Amniotic stem cell (primary cell): Measurements from ENCODE around the gene NUDT3.
"Not testable (repeated sequence)": the region's sequence is repeated elsewhere in the genome, so short reads cannot be mapped to it uniquely, and the experiment has no call there.

Experiments used
- DNase-seq: peaks from one replicate; lab custom pipeline; 2025; lab: John Stamatoyannopoulos, UW

Gene NUDT3

DNA sequence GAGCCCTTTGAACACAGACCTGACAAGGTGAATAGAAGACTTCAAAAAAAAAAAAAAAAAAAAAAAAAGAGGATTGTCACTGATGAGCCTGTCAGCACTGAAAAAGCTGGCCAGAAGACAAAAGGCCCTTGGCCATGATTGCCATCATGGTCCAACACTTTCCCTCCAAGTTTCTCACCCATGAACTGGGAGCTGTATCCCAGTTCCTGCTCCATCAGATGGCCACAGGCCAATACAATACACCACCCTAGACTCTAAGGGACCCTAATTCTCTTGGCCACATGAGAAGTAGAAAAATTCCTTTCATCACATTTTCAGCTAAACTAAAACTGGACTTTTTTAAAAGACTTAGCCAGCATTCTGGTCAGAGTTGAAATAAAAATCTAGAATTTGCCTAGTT, 50.2 kb downstream of the NUDT3 start:
- DNase-seq: no peak

DNA sequence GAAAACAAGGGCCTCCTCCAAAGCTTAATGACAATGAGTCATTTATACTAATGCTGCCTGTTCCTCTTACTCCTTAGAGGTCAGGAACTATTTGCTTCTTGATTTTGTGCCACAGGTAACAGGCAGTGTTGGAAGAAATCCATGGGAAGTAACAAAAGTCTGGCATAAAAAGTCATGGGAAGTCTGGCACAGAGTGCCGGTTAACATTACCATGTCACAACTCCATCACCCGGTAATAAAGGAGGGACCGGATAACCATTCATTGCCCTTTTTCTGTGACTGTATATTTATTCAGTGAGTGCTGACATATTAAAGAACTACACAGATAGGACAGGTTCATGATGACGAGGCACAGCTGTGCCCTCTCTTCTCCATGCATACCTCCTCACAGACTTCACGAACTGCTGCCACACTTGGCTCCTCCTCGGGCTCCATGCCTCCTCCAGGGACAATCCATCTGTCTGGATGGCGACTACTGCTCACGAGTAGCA, 50.9 kb downstream of the NUDT3 start:
- no peak for DNase-seq

DNA sequence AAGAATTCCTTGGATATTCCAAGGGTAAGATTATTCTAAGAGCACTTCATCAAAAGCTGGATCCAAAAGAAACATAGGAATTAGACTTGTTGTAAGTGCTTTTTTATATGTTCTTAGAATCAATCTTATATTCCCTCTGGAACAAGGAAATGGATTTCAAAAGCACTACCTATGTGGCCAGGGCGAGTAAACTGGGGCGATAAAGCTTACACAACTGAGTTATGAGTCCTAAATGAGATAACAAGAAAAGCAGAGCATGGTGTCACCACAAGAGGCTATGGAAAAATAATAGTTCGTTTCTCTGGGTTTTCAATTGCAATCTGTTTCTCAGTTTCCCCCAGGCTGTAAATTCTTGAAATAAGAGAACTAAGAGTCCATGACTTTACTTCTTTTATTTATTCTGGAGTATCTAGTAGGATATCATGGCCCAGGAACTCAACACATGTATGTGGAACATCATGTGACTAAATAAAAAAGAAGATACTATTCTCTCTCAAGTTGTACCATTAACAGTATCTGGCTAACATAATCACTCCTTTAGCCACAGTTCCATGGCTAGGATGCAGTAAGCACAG, 51.5 kb downstream of the NUDT3 start:
- DNase-seq: no peak

DNA sequence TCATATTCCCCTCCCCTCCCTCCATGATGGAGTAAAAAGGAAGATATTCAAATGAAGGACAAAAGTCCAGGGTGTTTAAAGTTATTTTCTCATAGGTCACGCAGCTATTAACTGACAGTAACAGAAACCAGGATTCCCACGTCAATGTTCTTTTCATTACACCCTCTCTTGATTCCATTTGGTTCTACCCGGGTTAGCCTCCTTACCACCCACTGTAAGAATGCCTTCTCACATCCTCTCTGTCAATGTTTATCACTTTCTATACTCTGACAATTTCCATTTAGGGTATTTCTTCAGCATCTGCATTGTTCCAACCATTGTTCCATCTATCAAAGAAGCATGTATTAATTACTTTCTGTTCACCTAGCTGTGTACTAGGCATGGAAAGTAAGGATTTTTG, 52.1 kb downstream of the NUDT3 start:
- DNase-seq: no peak

DNA sequence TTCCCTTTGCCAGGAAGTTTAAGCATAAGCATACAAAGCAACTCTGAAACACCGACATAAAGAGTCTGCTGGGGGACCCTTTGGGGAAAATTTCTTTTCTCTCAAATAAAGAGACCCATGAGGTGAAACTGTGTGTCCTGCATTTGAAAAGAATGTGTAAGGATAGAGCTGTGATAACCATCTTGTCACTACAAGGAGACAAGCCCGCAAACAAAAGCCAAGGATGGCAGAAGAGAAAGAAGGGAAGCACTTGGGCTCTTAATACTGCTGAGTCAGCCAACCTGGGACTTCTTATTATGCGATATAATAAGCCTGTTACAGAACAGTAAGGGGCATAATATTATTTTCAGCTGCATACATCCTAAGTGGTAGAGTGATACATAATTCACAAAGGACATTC, 52.5 kb downstream of the NUDT3 start:
- DNase-seq: no peak

DNA sequence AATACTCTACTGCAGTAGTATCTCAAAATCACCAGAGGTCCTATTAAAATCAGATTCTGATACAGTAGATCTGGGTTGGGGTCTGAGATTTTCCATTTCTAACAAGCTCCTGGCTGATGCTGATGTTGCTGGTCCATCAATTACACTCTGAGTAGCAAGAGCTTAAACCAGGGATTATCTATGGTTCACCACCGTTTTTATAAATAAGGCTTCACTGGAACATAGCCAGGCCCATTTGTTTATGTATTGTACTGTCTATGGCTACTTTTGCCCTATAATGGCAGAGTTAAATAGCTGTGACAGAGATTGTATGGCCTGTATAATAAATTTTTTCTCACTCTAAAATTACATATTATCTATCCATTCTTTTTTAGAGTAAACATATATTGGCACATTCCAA, 53.0 kb downstream of the NUDT3 start:
- no peak for DNase-seq

DNA sequence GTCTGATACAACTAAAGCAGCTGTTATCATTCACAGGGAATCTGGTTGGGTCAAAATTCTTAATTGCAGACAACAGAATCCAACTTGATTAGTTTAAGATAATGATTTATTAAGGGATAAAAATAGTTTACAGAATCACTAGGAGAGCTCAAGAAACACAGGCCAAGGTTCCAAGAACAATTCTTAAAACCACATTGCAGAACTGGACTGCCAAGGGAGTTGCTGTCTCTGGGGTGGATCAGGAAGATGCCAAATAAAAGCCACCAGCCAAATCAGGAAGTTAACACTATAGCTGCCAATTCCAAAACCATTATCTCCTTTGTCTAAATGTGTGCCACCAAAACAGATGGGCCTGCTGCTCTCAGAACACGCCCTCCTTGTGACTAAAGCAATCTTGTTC, 53.7 kb downstream of the NUDT3 start:
- no peak for DNase-seq

DNA sequence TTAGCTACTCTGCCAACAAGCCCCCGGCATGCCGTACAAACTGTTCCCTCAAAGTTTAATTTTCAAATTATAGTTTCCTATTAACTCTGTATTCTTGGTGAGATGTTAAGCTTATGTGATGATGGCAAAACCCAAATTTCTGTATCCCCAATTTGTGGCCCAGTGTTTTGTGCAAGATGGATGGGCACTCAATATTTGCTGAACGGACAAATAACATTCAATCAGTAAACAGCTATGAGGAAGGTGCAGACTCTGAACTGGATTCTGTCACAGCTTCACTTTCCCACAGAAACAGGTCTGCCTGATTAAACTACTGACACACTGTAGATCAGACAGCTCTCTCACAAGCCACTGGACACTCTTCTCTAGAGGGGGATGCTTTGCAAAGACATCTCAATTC, 54.1 kb downstream of the NUDT3 start:
- no peak for DNase-seq

DNA sequence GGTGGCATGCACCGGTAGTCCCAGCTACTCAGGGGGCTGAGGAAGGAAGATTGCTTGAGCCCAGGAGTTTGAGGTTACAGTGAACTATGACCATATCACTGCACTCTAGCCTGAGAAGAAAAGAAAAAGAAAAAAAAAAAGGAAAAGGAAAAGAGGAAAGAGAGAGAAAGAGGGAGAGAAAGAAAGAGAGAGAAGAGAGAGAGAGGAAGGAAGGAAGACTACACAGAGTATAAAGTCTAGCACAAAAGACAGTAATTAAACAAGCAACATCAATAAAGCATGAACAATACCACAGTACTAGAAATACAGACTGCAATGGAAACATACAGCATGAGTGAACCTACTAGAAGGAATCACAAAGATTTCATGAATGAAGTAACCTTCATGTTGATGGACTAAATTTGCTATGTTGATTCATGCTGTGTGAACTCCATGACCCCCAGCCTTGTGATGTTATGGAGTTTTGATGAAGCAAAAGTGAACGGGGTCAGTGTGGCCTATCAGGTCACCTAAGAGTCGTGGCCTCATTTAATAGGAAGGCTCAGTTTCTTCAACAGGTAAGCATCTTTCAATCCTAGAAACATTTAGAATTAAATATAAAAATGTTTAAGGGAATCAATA, 57.6 kb downstream of the NUDT3 start:
- DNase-seq: no peak

DNA sequence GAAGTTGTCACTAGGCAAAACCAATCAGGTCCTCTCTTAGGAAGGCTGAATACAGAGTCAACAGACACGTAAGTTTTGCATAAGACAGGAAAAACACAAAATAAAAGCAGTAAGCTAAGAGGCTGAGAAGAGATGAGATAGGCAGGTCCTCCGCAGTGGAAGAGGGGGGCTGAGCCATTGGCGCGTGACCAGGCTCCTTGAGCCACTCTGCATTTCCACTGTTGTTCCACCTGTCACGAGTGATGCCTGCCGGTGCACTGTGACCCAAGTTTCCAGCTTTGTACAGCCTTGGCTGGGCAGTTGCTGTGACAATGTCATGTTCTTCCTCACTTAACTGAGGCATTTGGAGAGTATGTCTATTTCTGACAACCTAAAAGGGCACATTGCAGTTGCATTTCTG, 58.6 kb downstream of the NUDT3 start:
- no peak for DNase-seq

DNA sequence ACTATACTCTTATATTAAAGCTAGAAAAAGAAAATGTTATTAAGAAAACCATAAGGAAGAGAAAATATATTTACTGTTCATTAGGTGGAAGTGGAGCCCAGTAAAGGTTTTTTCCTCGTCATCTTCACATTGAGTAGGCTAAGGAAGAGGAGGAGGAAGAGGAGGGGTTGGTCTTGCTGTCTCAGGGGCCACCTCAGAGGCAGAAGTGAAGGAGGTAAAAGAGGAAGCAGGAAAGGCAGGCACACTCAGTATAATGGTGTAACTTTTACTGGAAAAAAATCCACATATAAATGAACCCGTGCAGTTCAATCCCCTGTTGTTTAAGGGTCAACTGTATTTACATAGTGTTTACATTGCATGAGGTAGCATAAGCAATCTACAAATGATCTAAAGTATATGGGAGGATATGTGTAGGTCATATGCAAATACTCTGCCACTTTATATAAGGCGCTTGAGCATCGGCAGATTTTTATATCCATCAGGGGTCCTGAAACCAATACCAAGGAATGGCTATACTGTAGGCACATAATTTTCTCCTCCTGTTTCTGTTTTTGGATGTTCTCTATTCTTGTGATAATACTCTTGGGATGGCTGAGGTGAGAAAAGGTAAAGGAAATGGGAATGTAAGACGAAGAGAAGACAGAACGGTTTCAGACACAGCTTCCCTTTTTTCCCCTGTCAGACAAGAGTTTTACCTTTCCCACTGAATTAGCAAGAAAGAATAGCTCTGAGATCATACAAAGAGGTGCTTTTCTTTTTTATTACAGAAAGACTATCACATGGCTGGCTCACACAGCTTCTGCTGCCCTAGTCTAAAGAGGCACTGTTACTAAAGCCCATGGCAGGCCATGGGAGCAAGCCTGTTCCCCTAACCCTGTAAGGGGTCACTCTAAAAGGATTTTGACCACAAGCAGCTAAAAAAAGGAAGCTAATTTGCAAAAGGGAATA, 59.9 kb downstream of the NUDT3 start:
- no peak for DNase-seq

DNA sequence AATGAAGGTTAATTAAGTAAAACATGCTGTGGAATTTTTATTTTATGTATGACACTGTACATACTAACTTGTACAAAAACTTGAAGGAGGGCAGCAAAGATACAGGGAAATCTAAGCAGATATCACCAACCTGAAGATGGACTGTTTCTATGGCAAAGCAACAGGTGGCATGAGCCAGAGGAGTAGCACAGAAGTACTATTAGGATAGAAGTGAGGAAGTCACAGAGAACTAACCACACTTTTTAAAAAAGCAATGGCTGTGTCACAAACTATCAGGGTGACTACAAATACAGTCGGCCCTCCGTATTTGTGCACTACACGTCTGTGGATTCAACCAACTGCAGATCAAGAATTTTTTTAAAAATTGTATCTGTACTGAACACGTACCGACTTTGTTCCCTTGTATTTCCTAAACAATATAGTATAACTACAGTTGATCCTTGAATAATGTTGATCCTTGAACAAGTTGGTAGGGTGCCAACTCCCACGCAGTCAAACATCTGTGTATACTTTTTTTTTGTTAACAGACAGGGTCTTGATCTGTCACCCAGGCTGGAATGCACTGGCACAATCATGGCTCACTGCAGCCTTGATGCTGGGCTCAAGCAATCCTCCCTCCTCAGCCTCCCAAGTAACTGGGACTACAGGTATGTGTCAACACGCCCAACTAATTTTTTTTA, 61.0 kb downstream of the NUDT3 start:
- no peak for DNase-seq

DNA sequence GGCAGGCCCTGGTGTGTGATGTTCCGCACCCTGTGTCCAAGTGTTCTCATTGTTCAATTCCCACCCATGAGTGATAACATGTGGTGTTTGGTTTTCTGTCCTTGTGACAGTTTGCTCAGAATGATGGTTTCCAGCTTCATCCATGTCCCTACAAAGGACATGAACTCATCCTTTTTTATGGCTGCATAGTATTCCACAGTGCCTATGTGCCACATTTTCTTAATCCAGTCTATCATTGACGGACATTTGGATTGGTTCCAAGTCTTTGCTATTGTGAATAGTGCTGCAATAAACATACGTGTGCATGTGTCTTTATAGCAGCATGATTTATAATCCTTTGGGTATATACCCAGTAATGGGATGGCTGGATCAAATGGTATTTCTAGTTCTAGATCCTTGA, 62.7 kb downstream of the NUDT3 start:
- DNase-seq: not testable (repeated sequence)

DNA sequence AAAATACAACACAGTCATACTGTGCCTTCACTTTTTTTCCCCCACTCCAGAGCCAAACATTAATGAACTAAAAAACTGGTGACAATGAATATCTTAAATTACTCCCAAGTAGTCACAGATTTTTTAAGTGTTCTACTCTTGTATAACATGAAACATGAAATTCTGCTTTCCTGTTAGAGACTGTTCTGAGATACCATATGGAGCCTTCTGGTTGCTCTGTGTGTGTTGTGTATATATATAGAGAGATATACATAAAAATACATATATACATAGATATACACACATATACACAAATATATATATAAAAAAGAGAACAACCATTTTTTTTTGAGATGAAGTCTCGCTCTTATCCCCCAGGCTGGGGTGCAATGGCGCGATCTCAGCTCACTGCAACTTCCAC, 63.5 kb downstream of the NUDT3 start:
- DNase-seq: no peak

DNA sequence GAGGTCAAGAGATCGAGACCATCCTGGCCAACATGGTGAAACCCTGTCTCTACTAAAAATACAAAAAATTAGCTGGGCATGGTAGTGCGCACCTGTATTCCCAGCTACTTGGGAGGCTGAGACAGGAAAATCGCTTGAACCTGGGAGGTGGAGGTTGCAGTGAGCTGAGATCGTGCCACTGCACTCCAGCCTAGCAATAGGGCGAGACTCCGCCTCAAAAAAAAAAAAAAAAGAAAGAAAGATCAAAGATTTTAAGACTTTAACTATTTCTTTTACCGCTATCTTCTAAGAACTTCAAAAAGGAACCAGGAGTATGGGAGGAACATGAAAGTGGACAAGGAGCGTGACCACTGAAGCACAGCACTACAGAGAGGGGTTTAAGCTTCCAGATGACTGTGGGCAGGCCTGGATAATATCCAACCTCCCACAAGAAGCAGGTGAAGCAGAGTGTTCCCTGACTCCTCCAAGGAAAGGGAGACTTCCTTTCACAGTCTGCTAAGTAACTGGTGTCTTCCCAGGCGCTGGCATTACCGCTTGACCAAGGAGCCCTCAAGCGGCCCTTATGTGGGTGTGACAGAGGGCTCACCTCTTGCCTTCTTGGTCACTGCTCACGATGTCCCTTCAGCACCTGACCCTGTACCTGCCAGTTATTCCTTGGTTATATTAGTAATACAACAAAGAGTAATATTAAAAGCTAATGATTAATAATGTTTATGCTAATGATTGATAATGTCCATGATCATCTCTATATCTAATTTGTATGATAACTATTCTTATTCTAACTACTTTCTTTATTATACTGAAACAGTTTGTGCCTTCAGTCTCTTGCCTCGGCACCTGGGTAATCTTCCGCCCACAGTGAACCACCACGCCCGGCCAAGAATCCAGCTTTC, 64.9 kb downstream of the NUDT3 start:
- DNase-seq: not testable (repeated sequence)

DNA sequence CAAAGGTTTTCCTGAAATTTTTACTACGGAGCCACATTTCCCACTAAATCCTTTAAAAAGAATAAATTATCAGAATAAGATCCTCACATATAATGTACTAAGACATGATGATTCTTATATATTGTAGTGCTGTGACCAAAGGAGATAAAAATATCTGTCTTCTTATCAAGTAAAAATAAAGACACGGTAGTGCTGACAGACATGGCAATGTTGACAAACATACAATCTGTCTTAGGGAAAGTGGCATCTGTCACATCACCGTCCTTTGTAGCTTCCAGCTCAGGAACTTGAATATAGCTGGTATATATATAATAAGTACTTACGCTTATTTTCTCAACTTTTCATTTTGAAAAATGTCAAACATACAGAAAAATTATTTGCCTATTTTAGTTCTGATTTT, 66.8 kb downstream of the NUDT3 start:
- no peak for DNase-seq

DNA sequence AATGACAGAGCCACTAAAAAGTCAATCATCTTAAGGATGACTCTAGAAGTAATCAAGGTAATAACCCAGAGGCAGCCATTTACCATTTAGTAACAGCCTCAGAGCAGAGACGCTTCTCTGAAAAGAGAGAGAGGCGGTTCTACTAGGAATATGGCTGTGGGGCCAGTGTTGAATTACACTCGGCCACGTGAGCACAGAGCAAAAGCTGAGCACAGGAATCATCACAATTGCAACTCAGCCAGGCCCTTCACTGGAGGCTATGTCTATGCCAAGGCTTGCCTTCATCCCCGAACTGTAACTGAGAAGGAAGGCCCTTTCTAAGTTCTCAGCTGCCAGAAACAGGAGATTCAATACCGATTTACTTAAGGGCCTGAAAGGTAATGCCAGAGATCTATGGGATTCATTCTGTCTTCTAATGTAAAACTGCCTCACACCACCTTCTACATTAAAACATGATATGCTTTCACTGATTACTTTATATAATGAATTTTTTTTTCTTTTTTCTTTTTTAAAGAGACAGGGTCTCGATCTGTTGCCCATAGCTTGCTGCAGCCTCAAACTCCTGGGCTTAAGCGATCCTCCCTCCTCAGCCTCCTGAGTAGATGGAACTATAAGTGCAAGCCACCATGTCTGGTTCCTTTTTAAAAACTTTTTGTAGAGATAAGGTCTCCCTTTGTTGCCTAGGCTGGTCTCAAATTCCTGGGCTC, 67.6 kb downstream of the NUDT3 start:
- DNase-seq: peak; percentile 13

DNA sequence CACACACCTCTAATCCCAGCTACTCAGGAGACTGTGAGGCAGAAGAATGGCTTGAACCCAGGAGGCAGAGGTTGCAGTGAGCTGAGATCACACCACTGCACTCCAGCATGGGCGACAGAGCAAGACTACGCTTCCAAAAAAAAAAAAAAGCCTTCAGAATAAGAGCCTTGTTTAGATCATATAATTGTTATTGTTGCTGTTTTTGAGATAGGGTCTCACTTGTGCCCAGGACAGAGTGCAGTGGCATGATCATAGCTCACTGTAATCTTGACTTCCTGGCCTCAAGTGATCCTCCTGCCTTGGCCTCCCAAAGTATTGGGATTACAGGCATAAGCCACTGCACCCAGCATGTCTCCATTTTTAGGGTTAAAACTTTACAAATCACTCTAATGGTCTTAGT, 68.2 kb downstream of the NUDT3 start:
- DNase-seq: not testable (repeated sequence)

DNA sequence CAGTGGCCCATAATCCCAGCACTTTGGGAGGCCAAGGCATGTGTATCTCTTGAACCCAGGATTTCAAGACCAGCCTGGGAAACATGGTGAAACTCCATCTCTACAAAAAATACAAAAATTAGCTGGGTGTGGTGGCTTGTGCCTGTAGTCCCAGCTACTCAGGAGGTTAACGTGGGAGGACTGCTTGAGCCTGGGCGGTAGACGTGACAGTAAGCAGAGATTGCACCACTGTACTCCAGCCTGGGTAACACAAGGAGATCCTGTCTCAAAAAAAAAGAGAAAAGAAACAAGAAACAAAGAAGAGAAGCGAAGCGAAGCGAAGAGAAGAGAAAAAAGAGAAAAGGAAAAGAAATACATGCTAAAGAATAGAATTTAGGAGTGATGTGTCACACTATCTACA, 69.2 kb downstream of the NUDT3 start:
- no peak for DNase-seq

DNA sequence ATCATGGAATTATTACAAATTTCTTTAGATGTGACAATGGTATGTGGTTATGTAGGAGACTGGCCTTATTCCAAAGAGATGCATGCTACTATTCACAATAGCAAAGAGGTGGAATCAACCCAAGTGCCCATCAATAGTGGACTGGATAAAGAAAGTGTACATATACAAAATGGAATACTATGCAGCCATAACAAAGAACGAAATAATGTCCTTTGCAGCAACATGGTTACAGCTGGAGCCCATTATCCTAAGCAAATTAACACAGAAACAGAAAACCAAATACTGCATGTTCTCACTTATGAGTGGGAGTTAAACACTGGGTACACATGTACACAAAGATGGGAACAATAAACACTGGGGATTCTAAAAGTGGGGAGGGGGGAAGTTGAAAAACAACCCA, 69.7 kb downstream of the NUDT3 start:
- DNase-seq: no peak

DNA sequence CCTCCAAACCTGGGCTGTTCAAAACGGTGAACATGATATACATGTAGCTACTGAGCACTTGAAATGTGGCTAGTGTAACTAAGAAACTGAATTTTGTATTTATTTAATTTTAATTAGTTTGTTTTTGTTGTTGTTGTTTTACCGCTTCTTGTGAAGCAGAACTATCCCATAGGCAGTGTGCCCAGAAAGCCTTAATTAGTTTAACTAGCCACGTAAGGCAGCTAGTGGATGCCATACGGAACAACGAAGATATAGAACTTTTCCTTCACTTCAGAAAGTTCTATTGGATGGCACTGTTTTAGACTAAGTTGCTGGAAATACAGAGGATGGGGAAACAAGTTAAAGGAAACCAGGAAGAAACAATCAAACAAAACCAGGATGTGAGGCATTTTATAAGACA, 70.6 kb downstream of the NUDT3 start:
- no peak for DNase-seq
